ENCODE data around the gene SLC25A6.
"Not testable (repeated sequence)": the region's sequence is repeated elsewhere in the genome, so short reads cannot be mapped to it uniquely, and the experiment has no call there.

The SLC25A6 gene

DNA sequence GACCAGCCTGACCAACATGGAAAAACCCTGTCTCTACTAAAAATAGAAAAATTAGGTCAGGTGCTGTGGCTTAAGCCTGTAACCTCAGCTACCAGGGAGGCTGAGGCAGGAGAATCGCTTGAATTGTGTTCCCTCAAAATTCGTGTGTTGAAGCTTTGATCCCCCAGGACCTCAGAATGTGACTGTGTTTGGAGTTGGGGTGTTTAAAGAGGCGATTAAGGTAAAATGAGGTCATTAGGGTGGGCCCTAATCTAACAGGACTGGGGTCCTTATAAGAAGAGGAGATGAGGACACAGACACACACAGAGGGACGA, 23.6 kb downstream of the SLC25A6 start:
- Histone ChIP-seq H3K4me2 (no peak overlapping the region), H3K4me1 (ENCODE audit: low read depth, poor library complexity, severe bottlenecking) (peaks cover 7% of the 10 kb centered on the region), H4K20me1 (ENCODE audit: insufficient read depth) (no peaks in the 10 kb centered on the region), H3K27me3 (ENCODE audit: insufficient read depth, low read depth) (no peaks in the 10 kb centered on the region), H3K36me3 (ENCODE audit: insufficient read depth) (no peaks in the 10 kb centered on the region), H3K79me2 (ENCODE audit: insufficient read depth, low read depth) (no peaks in the 10 kb centered on the region), H3K27ac (no peak overlapping the region), H3K4me3 (IDR thresholded peaks at IDR 0.05; ENCODE audit: insufficient read depth, low read depth, low read length) (no peak overlapping the region), H2AFZ (ENCODE audit: low read depth) (no peak overlapping the region), H3K9ac (no peak overlapping the region)
- no peak for TF ChIP-seq CTCF (conservative IDR thresholded peaks at IDR 0.05; ENCODE audit: low read depth, low read length)

DNA sequence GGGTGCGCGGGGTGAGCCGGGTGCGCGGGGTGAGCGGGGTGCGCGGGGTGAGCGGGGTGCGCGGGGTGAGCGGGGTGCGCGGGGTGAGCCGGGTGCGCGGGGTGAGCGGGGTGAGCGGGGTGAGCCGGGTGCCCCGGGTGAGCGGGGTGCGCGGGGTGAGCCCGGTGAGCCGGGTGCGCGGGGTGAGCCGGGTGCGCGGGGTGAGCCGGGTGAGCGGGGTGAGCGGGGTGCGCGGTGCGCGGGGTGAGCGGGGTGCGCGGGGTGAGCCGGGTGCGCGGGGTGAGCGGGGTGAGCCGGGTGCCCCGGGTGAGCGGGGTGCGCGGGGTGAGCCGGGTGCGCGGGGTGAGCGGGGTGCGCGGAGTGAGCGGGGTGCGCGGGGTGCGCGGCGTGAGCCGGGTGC, 25.6 kb downstream of the SLC25A6 start:
- H3K4me2 ChIP-seq; H3K4me1 ChIP-seq (ENCODE audit: low read depth, poor library complexity, severe bottlenecking); H2AFZ ChIP-seq (ENCODE audit: low read depth); H3K4me3 ChIP-seq (IDR thresholded peaks at IDR 0.05; ENCODE audit: insufficient read depth, low read depth, low read length); H3K79me2 ChIP-seq (ENCODE audit: insufficient read depth, low read depth); H3K27ac ChIP-seq; H3K9ac ChIP-seq; H3K27me3 ChIP-seq (ENCODE audit: insufficient read depth, low read depth); H3K36me3 ChIP-seq (ENCODE audit: insufficient read depth); H4K20me1 ChIP-seq (ENCODE audit: insufficient read depth): not testable (repeated sequence)

- no peak for TF ChIP-seq CTCF (conservative IDR thresholded peaks at IDR 0.05; ENCODE audit: low read depth, low read length)
- Histone ChIP-seq H3K4me1 (ENCODE audit: low read depth, poor library complexity, severe bottlenecking) (no peaks in the 10 kb centered on the region), H2AFZ (ENCODE audit: low read depth) (no peak overlapping the region), H3K4me2 (no peak overlapping the region), H3K9ac (no peak overlapping the region), H3K4me3 (IDR thresholded peaks at IDR 0.05; ENCODE audit: insufficient read depth, low read depth, low read length) (no peak overlapping the region), H3K36me3 (ENCODE audit: insufficient read depth) (no peaks in the 10 kb centered on the region), H3K27me3 (ENCODE audit: insufficient read depth, low read depth) (no peaks in the 10 kb centered on the region), H3K27ac (no peak overlapping the region), H4K20me1 (ENCODE audit: insufficient read depth) (no peaks in the 10 kb centered on the region), H3K79me2 (ENCODE audit: insufficient read depth, low read depth) (no peaks in the 10 kb centered on the region)
Measured at GRCh38 chrX:1361910-1362309, 30.0 kb downstream of the SLC25A6 start.

- TF ChIP-seq CTCF (conservative IDR thresholded peaks at IDR 0.05; ENCODE audit: low read depth, low read length): no peak
- Histone ChIP-seq H3K9ac (no peak overlapping the region), H3K27me3 (ENCODE audit: insufficient read depth, low read depth) (no peaks in the 10 kb centered on the region), H3K36me3 (ENCODE audit: insufficient read depth) (no peaks in the 10 kb centered on the region), H3K4me1 (ENCODE audit: low read depth, poor library complexity, severe bottlenecking) (no peaks in the 10 kb centered on the region), H3K27ac (no peak overlapping the region), H3K4me3 (IDR thresholded peaks at IDR 0.05; ENCODE audit: insufficient read depth, low read depth, low read length) (no peak overlapping the region), H2AFZ (ENCODE audit: low read depth) (no peak overlapping the region), H3K79me2 (ENCODE audit: insufficient read depth, low read depth) (no peaks in the 10 kb centered on the region), H3K4me2 (no peak overlapping the region), H4K20me1 (ENCODE audit: insufficient read depth) (no peaks in the 10 kb centered on the region)
Measured at GRCh38 chrX:1361275-1361674, 30.6 kb downstream of the SLC25A6 start.

DNA sequence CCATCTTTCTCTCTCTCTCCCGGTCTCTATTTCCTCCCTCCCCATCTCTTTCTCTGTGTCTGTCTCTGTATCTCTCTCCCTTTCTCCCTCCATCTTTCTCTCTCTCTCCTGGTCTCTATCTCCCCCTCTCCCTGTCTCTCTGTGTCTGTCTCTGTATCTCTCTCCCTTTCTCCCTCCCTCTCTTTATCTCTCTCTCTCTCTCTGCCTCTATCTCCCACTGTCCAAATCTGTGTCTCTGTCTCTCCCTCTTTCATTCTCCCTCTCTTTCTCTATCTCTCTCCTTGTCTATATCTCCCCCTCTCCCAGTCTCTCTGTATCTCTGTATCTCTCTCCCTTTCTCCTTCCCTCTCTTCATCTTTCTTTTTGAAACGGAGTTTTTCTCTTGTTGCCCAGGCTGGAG, 31.7 kb downstream of the SLC25A6 start:
- Histone ChIP-seq H2AFZ (ENCODE audit: low read depth) (no peak overlapping the region), H3K9ac (no peak overlapping the region)
- no peak for TF ChIP-seq CTCF (conservative IDR thresholded peaks at IDR 0.05; ENCODE audit: low read depth, low read length)

More for the DNA sequence above, 31.7 kb downstream of the SLC25A6 start:
- no peaks in the 10 kb centered on the region for H3K79me2 ChIP-seq (ENCODE audit: insufficient read depth, low read depth)
- H3K4me3 ChIP-seq (IDR thresholded peaks at IDR 0.05; ENCODE audit: insufficient read depth, low read depth, low read length): no peak overlapping the region
- no peaks in the 10 kb centered on the region for H3K36me3 ChIP-seq (ENCODE audit: insufficient read depth)
- no peaks in the 10 kb centered on the region for H4K20me1 ChIP-seq (ENCODE audit: insufficient read depth)
- no peaks in the 10 kb centered on the region for H3K27me3 ChIP-seq (ENCODE audit: insufficient read depth, low read depth)
- no peak overlapping the region for H3K27ac ChIP-seq
- H3K4me2 ChIP-seq: no peak overlapping the region
- H3K4me1 ChIP-seq (ENCODE audit: low read depth, poor library complexity, severe bottlenecking): no peaks in the 10 kb centered on the region
